ENCODE measurements around the gene PHRF1. TPM values are rescaled to one million over a fixed set of nuclear protein-coding genes. Genes with fewer than 3 reads are reported as not detected.

The PHRF1 gene
- total RNA-seq, 1 donor from 2014 or later: 25.4 TPM

DNA sequence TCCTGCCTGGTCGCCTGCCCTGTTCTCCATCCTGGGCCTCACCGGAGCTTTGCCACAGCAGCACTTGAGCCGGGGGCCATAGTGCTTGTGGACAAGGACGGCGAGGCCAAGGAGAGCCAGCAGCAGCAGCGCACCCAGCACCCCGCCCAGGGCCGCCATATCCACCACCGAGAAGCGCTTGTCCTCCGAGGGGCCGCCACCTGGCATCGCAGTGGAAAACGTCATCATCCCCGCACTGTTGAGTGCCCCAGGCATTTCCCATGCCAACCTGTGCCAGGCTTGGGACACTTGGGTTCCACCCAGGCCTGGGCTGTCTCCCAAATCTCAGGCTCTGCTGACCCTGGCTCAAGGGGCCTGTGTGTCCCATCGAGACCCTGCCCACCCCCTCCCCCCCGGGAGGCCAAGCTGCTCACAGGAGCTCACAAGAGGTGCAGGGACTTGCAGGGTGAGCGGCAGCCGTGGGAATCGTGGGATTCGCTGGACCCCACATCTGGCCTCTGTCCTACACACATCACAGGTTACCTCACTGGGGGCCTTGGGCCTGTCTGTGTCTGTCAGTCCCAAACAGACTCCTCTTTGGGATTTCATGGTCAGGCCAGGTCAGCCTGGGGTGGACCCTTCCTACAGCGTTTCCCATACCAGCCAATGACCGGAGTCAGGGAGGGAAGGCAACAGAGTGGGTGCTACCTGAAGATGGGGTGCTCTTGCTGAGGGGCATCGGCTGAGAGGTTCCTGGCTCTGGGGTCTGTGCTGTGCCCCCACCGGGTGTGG is 41.8 kb downstream of the PHRF1 start:
- peaks cover 11 to 14% of the 10 kb centered on the region in 2 donors for H3K4me1 ChIP-seq
- no peak overlapping the region for H3K4me3 ChIP-seq
- DNase-seq (ENCODE audit: low spot score in 2 of 2): no peak
- H3K9me3 ChIP-seq: no peaks in the 10 kb centered on the region
- TF ChIP-seq, protein P1, sequence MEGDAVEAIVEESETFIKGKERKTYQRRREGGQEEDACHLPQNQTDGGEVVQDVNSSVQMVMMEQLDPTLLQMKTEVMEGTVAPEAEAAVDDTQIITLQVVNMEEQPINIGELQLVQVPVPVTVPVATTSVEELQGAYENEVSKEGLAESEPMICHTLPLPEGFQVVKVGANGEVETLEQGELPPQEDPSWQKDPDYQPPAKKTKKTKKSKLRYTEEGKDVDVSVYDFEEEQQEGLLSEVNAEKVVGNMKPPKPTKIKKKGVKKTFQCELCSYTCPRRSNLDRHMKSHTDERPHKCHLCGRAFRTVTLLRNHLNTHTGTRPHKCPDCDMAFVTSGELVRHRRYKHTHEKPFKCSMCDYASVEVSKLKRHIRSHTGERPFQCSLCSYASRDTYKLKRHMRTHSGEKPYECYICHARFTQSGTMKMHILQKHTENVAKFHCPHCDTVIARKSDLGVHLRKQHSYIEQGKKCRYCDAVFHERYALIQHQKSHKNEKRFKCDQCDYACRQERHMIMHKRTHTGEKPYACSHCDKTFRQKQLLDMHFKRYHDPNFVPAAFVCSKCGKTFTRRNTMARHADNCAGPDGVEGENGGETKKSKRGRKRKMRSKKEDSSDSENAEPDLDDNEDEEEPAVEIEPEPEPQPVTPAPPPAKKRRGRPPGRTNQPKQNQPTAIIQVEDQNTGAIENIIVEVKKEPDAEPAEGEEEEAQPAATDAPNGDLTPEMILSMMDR (IDR thresholded peaks at IDR 0.05): no peak
- peaks cover 2 to 11% of the 10 kb centered on the region in 2 donors for H3K36me3 ChIP-seq
- intact Hi-C loops (cut with DNase I): loop anchor here (5.0 kb wide), 1 partner anchor 109 kb away; no protein-coding TSS in a partner anchor
- H3K27me3 ChIP-seq: no peaks in the 10 kb centered on the region
- H3K27ac ChIP-seq: no peak overlapping the region

DNA sequence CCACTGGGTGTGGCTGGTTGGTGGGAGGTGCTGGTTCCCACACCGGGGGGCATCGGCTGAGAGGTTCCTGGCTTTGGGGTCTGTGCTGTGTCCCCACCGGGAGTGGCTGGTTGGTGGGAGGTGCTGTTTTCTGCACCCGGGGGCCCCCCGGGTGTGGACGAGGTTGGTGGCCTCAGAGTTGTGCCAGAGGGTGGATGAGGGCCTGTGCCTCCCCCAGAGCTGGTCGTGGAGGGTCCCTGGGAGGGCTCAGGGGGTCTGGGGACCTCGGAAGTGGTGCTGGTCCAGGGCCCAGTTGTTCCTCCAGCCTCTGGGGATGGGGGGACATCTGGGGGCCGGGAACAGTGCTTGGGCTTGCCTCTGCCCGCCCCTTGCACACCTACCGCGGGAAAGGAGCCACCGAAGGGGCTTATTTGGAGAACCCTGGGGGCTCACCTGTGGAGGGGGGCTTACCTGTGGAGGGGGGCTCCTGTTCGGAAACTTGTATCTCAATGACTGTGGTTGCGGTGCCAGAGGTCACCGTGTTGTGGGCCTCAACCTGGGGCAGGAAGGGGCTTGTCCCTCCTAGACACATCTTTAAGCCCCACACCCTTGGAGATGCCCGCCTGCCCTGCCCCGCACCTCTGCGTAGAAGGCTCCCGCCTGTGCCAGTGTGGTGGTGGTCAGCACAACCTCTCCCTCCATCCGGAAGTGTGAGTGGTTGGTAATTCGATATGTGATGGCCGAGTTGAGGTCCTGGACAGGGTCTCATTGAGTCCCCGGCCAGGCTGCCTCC is 42.8 kb downstream of the PHRF1 start:
- peaks cover 11% of the 10 kb centered on the region in 2 donors for H3K4me1 ChIP-seq
- H3K27me3 ChIP-seq: no peaks in the 10 kb centered on the region
- no peaks in the 10 kb centered on the region for H3K9me3 ChIP-seq
- H3K4me3 ChIP-seq: no peak overlapping the region
- intact Hi-C loops (cut with DNase I): loop anchor here (5.0 kb wide), 1 partner anchor 108 kb away; no protein-coding TSS in a partner anchor
- H3K27ac ChIP-seq: no peak overlapping the region
- peaks cover 0 to 8% of the 10 kb centered on the region in 2 donors for H3K36me3 ChIP-seq
- TF ChIP-seq, protein P1 (IDR thresholded peaks at IDR 0.05): no peak
- DNase-seq (ENCODE audit: low spot score in 2 of 2): no peak

DNA sequence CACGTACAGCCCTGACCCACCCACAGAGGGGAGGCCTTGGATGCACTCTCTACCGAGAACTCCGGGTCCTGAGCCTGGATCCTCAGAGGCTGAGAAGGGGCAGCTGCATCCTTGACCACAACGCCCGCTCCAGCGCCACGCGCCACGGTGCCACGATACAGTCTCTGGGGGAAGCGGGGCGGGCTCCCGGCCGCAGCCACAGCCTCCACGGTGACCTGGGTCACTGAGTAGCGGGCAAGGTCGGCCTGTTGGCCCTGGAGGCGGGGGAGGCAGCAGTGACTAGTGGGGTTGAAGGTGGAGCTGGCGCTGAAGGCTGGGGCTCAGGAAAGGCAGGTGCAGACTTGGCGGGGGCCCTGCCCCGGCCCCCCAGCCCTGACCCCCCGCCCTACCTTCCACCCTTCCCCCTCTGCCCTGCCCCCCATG is 43.4 kb downstream of the PHRF1 start:
- intact Hi-C loops (cut with DNase I): loop anchor here (5.0 kb wide), 1 partner anchor 108 kb away; no protein-coding TSS in a partner anchor
- H3K36me3 ChIP-seq: peaks cover 0 to 8% of the 10 kb centered on the region in 2 donors
- TF ChIP-seq, protein P1 (IDR thresholded peaks at IDR 0.05): no peak
- no peak for DNase-seq (ENCODE audit: low spot score in 2 of 2)
- H3K9me3 ChIP-seq: no peaks in the 10 kb centered on the region
- H3K4me1 ChIP-seq: peaks cover 7 to 8% of the 10 kb centered on the region in 2 donors
- no peak overlapping the region for H3K4me3 ChIP-seq
- no peak overlapping the region for H3K27ac ChIP-seq
- H3K27me3 ChIP-seq: no peaks in the 10 kb centered on the region

DNA sequence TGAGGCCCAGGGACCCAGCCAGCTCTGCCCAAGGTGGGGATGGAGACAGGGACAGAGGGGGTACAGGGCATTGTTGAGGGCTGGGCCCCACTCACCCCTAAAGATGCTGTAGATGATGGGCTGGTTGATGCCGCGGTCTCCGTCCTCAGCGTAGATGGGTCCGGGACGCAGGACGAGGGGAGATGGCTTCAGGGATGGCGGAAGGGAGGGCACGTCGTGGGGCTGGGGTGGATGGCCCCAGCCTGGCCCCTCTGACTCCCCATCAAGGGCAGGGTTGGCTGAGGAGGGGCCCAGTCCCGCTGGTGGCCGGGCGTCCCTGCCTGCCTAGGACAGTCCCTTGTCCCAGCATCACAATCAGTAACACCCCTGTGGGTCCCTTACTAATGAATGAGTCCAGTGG is 43.9 kb downstream of the PHRF1 start:
- TF ChIP-seq, protein P1 (IDR thresholded peaks at IDR 0.05): no peak
- no peaks in the 10 kb centered on the region for H3K27me3 ChIP-seq
- no peaks in the 10 kb centered on the region for H3K9me3 ChIP-seq
- intact Hi-C loops (cut with DNase I): no loop called here
- H3K27ac ChIP-seq: no peak overlapping the region
- H3K4me3 ChIP-seq: no peak overlapping the region
- DNase-seq (ENCODE audit: low spot score in 2 of 2): no peak
- H3K36me3 ChIP-seq: peaks cover 0 to 8% of the 10 kb centered on the region in 2 donors
- peaks cover 1 to 2% of the 10 kb centered on the region in 2 donors for H3K4me1 ChIP-seq

DNA sequence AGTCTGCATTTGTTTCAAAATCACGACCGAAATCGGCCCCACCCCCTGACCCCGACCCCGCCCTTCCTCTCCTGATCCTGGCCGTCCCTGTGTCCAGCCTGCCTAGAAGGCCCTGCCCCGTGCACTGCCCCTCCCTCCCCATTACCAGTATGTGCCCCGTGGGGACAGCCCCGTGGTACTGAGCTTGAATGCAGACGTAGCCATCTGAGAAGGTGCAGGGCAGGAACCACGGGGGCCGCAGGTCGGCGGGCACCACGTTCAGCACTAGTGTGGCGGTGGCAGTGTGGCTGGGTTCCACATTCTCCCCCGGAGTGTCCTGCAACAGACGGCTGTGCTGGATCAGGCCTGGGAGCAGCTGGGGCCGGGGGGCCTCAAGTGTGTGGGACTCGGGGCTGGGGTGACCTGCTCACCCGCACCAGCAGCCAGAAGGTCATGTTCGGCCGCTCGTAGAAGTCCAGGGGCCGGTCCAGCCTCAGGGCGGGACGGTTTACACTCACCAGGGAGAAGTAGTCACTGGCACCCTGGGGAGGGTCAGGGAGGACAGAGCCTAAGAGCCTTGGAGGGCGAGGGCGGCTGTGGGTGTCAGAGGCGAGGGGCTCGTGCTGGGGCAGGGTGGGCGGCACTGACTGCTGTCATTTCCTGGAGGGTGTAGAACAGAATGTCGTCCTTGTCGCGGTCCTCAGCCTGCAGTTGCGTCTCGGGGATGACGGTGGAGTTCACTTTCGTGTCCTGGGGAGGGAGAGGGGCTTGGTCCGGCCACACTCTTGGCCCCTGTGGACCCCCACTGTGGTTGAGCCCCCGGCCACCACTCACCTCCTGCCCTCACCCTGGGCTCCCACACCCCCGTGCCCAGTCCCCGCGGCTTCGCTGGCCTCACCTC is 44.9 kb downstream of the PHRF1 start:
- Histone ChIP-seq H3K4me3 (no peak overlapping the region), H3K27ac (no peak overlapping the region), H3K27me3 (no peaks in the 10 kb centered on the region), H3K4me1 (no peaks in the 10 kb centered on the region), H3K36me3 (peaks cover 0 to 8% of the 10 kb centered on the region in 2 donors), H3K9me3 (no peaks in the 10 kb centered on the region)
- no peak for DNase-seq (ENCODE audit: low spot score in 2 of 2)
- intact Hi-C loops (cut with DNase I): no loop called here
- TF ChIP-seq, protein P1 (IDR thresholded peaks at IDR 0.05): no peak
